DND-41 (cell line): ENCODE measurements around the gene ZMIZ1.

Source experiments
- CTCF ChIP-seq: IDR thresholded peaks from 2 replicates; pipeline ENCODE4 v1.5.1; 2012; ENCODE audit warnings: borderline replicate concordance, low read length, moderate library complexity, mild to moderate bottlenecking; ENCODE audit not compliant: poor library complexity, severe bottlenecking; ENCODE audit errors: extremely low read depth
- EZH2 ChIP-seq: IDR thresholded peaks from 3 replicates; pipeline ENCODE4 v1.6.1; 2012; ENCODE audit warnings: borderline replicate concordance, low read depth, mild to moderate bottlenecking, moderate library complexity, low read length, inconsistent platforms; ENCODE audit not compliant: severe bottlenecking

DNA sequence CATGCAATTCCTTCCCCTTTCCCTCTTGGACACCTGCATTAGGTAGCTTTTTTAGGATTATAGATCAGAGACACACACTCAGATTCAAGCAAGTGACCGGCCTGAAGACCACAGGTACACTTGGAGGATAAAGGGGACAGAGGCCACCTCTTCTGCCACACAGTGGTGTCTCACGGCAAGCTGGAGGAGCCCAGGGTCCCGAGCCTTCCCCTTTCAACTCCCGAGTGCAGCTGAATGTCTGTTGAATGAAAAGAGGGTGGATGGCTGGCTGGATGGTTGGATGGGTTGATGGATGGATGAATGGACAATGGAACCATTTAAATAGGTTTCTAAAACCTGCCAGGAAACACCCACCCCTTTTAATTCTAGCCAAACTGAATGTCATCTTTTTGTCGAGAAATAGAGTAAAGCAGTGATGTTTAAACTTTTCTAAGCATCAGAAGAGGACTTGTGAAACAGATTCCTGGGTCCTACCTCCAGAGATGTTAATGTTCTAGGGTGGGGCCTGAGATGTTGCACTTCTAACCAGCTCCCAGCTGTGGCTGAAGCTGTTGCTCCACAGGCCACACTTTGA lies 49.2 kb upstream of the ZMIZ1 start:
- TF ChIP-seq CTCF (no peak), EZH2 (no peak)
